H1 (cell line): Measurements from ENCODE around the gene ABHD6. TPM values are rescaled to one million over a fixed set of nuclear protein-coding genes. Genes with fewer than 3 reads are reported as not detected.

Source experiments
- CTCF ChIA-PET: fragments of 300-600 bp; sonication (Branson Sonifier 250); formaldehyde crosslinking; loops from one replicate; lab custom pipeline; 2021; ENCODE audit not compliant: partially characterized antibody; lab: Charles Lee
- POLR2A ChIA-PET: fragments of 300-600 bp; sonication (Branson Sonifier 250); formaldehyde crosslinking; loops from one replicate; lab custom pipeline; 2021; ENCODE audit warnings: inconsistent platforms; ENCODE audit not compliant: partially characterized antibody; lab: Charles Lee
- DNase-seq, 2 experiments: peaks; one replicate each; pipeline versions ENCODE4 v3.0.0 to v3.0.0-alpha.2; 2010 to 2022; ENCODE audit warnings: low spot score in 2 of 2, low read depth in 1 of 2, mixed read lengths in 1 of 2
- FAIRE-seq: peaks from 2 replicates; lab custom pipeline; 2011; peaks lifted over from hg19 to GRCh38; lab: Jason Lieb, UNC
- H2AFZ ChIP-seq: 2 replicates; pipeline ENCODE4 v1.8.1; 2012; ENCODE audit warnings: low read length, inconsistent platforms
- H2AK5ac ChIP-seq: 2 replicates; pipeline ENCODE4 v1.6.1; 2013; ENCODE audit warnings: low read depth, low read length
- H2BK120ac ChIP-seq: replicated peaks from 2 replicates; pipeline ENCODE3; 2013; ENCODE audit warnings: low read depth, low read length, inconsistent platforms
- H2BK12ac ChIP-seq: 2 replicates; pipeline ENCODE4 v1.6.1; 2013; ENCODE audit warnings: low read depth, low read length
- H2BK15ac ChIP-seq: 2 replicates; pipeline ENCODE4 v1.6.1; 2013; ENCODE audit warnings: low read length
- H2BK20ac ChIP-seq: 2 replicates; pipeline ENCODE4 v1.6.1; 2013; ENCODE audit warnings: low read length
- H2BK5ac ChIP-seq: 2 replicates; pipeline ENCODE4 v1.6.1; 2013; ENCODE audit warnings: low read depth, low read length
- H3K14ac ChIP-seq: 2 replicates; pipeline ENCODE4 v1.6.1; 2013; ENCODE audit warnings: inconsistent platforms; ENCODE audit not compliant: insufficient read length
- H3K18ac ChIP-seq: 2 replicates; pipeline ENCODE4 v1.6.1; 2013; ENCODE audit warnings: low read length; ENCODE audit errors: extremely low read depth
- H3K23ac ChIP-seq: 2 replicates; pipeline ENCODE4 v1.6.1; 2013; ENCODE audit warnings: inconsistent platforms; ENCODE audit not compliant: insufficient read length
- H3K23me2 ChIP-seq: 2 replicates; pipeline ENCODE4 v1.6.1; 2013; ENCODE audit warnings: low read depth, low read length
- H3K27ac ChIP-seq: 2 replicates; pipeline ENCODE4 v1.6.1; 2011; ENCODE audit warnings: low read depth, low read length, inconsistent platforms
- H3K27me3 ChIP-seq, 4 experiments: replicated peaks in 1 of 4; 1 replicate in 1 of 4; 2 replicates in 3 of 4; pipeline versions ENCODE4 v1.6.1 to v1.8.1; 2011 to 2013; ENCODE audit warnings: low read length in 3 of 4, mild to moderate bottlenecking in 3 of 4, inconsistent platforms in 2 of 4, mixed read lengths in 2 of 4, moderate library complexity in 1 of 4; ENCODE audit not compliant: control insufficient read depth in 3 of 4, insufficient read depth in 3 of 4; ENCODE audit errors: extremely low read depth in 1 of 4
- H3K36me3 ChIP-seq, 4 experiments: 2 replicates each; pipeline versions ENCODE4 v1.6.1 to v1.8.1; 2011 to 2013; ENCODE audit warnings: mild to moderate bottlenecking in 4 of 4, low read length in 3 of 4, moderate library complexity in 2 of 4, control low read depth in 1 of 4, inconsistent platforms in 1 of 4; ENCODE audit not compliant: insufficient read depth in 4 of 4, control insufficient read depth in 2 of 4
- H3K4ac ChIP-seq: replicated peaks from 2 replicates; pipeline ENCODE3; 2013; ENCODE audit warnings: low read length, low read depth, mixed read lengths, inconsistent platforms; ENCODE audit not compliant: insufficient read length
- H3K4me1 ChIP-seq, 4 experiments: replicated peaks in 1 of 4; 1 replicate in 1 of 4; 2 replicates in 3 of 4; pipeline versions ENCODE4 v1.6.1 to v1.8.1; 2011 to 2013; ENCODE audit warnings: low read length in 3 of 4, inconsistent platforms in 2 of 4, mixed read lengths in 1 of 4; ENCODE audit not compliant: insufficient read depth in 4 of 4, control insufficient read depth in 3 of 4
- H3K4me2 ChIP-seq, 2 experiments: 2 replicates each; pipeline versions ENCODE4 v1.6.1 to v1.8.1; 2011 to 2013; ENCODE audit warnings: low read depth in 2 of 2, low read length in 2 of 2, control low read depth in 1 of 2, inconsistent platforms in 1 of 2, mild to moderate bottlenecking in 1 of 2; ENCODE audit not compliant: insufficient read depth in 1 of 2
- H3K4me3 ChIP-seq, 4 experiments: fragments of 200-600, 300-600 bp in 1 of 4; sonication (generic), shearing (Covaris generic), sonication (Bioruptor Twin) in 1 of 4; 2 replicates each; pipeline versions ENCODE4 v1.5.1 to v1.8.1; 2011 to 2016; ENCODE audit warnings: low read length in 4 of 4, low read depth in 3 of 4, control low read depth in 2 of 4, inconsistent platforms in 2 of 4, mild to moderate bottlenecking in 2 of 4, mixed read lengths in 1 of 4, moderate library complexity in 1 of 4; ENCODE audit not compliant: insufficient read depth in 2 of 4; ENCODE audit errors: extremely low read depth in 1 of 4
- H3K56ac ChIP-seq: replicated peaks from 2 replicates; pipeline ENCODE3; 2013; ENCODE audit warnings: low read depth, mild to moderate bottlenecking, mixed read lengths, low read length, inconsistent platforms; ENCODE audit not compliant: insufficient read length
- H3K79me1 ChIP-seq: 2 replicates; pipeline ENCODE4 v1.6.1; 2013; ENCODE audit warnings: low read depth, low read length, control low read depth
- H3K79me2 ChIP-seq, 2 experiments: 2 replicates each; pipeline versions ENCODE4 v1.6.1 to v1.8.1; 2012 to 2013; ENCODE audit warnings: low read length in 2 of 2, mild to moderate bottlenecking in 2 of 2, inconsistent platforms in 1 of 2; ENCODE audit not compliant: insufficient read depth in 2 of 2, control insufficient read depth in 1 of 2
- H3K9ac ChIP-seq, 4 experiments: replicated peaks in 1 of 4; 1 replicate in 1 of 4; 2 replicates in 3 of 4; pipeline versions ENCODE4 v1.6.1 to v1.8.1; 2011 to 2013; ENCODE audit warnings: low read depth in 3 of 4, low read length in 3 of 4, control low read depth in 2 of 4, mild to moderate bottlenecking in 2 of 4, moderate library complexity in 2 of 4, inconsistent platforms in 1 of 4; ENCODE audit errors: extremely low read depth in 1 of 4
- H3K9me3 ChIP-seq, 2 experiments: 2 replicates each; pipeline versions ENCODE4 v1.6.1 to v1.8.1; 2012 to 2013; ENCODE audit warnings: mild to moderate bottlenecking in 2 of 2, moderate library complexity in 2 of 2, control low read depth in 1 of 2, inconsistent platforms in 1 of 2, low read depth in 1 of 2, low read length in 1 of 2, mixed read lengths in 1 of 2; ENCODE audit not compliant: insufficient read depth in 2 of 2
- H4K20me1 ChIP-seq, 2 experiments: replicated peaks in 1 of 2; 2 replicates each; pipeline versions ENCODE3 to v1.8.1; 2011 to 2013; ENCODE audit warnings: inconsistent platforms in 2 of 2, low read length in 2 of 2, mild to moderate bottlenecking in 1 of 2; ENCODE audit not compliant: insufficient read depth in 2 of 2, control insufficient read depth in 1 of 2
- H4K5ac ChIP-seq: 2 replicates; pipeline ENCODE4 v1.6.1; 2013; ENCODE audit warnings: low read length, low read depth, mixed read lengths, inconsistent platforms; ENCODE audit not compliant: insufficient read length
- H4K8ac ChIP-seq: 2 replicates; pipeline ENCODE4 v1.8.0; 2013; ENCODE audit warnings: mild to moderate bottlenecking, moderate library complexity, low read length, inconsistent platforms; ENCODE audit not compliant: insufficient read depth; ENCODE audit errors: extremely low read depth
- H4K91ac ChIP-seq: replicated peaks from 2 replicates; pipeline ENCODE3; 2013; ENCODE audit warnings: low read length, mixed read lengths, inconsistent platforms; ENCODE audit not compliant: insufficient read length
- ASH2L ChIP-seq: fragments of 200-600, 300-600 bp; sonication (generic); IDR thresholded peaks from one replicate; pipeline ENCODE4 v1.7.1; 2017; ENCODE audit warnings: low read length
- CEBPB ChIP-seq: IDR thresholded peaks from 2 replicates; pipeline ENCODE4 v1.6.1; 2012; ENCODE audit warnings: low read depth, low read length
- E2F6 ChIP-seq: IDR thresholded peaks from 2 replicates; pipeline ENCODE4 v1.6.1; 2012; ENCODE audit warnings: inconsistent platforms
- TAF7 ChIP-seq: optimal IDR thresholded peaks from 2 replicates; pipeline ENCODE3; 2011; ENCODE audit warnings: low read depth, mild to moderate bottlenecking, inconsistent platforms, low read length, moderate library complexity, borderline replicate concordance
- WGBS, 2 experiments: shearing (Covaris generic) in 1 of 2; methylation state at CpG; one replicate each; pipeline versions ENCODE4 v1.1.6 to v1.1.7; 2013 to 2015; ENCODE audit warnings: low lambda C conversion rate in 2 of 2, mixed read lengths in 2 of 2, inconsistent platforms in 1 of 2, low coverage in 1 of 2, missing lambda C conversion rate in 1 of 2; ENCODE audit not compliant: insufficient replicate concordance in 2 of 2, insufficient coverage in 1 of 2, insufficient read length in 1 of 2; ENCODE audit errors: extremely low coverage in 1 of 2, missing lambda C conversion rate in 1 of 2; 5-methylcytosine and 5-hydroxymethylcytosine counted together
- polyA plus RNA-seq, 7 experiments: library from polyadenylated mRNA; depleted of rRNA in 3 of 7; stranded (reverse) in 5 of 7; unstranded in 2 of 7; fragments of >200 nt in 5 of 7; fragments of 200-250 nt in 2 of 7; gene quantifications; 1 replicate in 5 of 7; 2 replicates in 1 of 7; 4 replicates in 1 of 7; pipeline versions ENCODE4 v1.2.1 to v1.2.3, GENCODE V29; 2011 to 2013; ENCODE audit warnings: missing spikeins in 2 of 7, mixed read lengths in 2 of 7
- total RNA-seq: library from RNA; stranded (reverse); fragmentation: NEBNext Ultra II Directional; extraction: Animal tissue kit (Norgen Biotek cat#: 25700); gene quantifications from 2 replicates; pipeline ENCODE4 v1.2.1, GENCODE V29; 2021

ABHD6 gene
- total and polyA plus RNA-seq, 2 of the 8 experiments (the other 6 are each of a cell fraction or from before 2014, with no cell fraction given): 5.9 to 6.6 TPM

- FAIRE-seq (no peak), DNase-seq (no peak)
- Histone ChIP-seq H3K4me3 (no peak overlapping the region), H3K23me2 (no peaks in the 10 kb centered on the region), H3K4me2 (no peak overlapping the region), H3K4ac (no peak overlapping the region), H3K56ac (no peak overlapping the region), H3K23ac (no peak overlapping the region), H3K4me1 (peaks cover 0 to 4% (median 1%) of the 10 kb centered on the region in 4 experiments; a peak in 2 of 7 replicates), H2BK20ac (no peak overlapping the region), H3K9ac (no peak overlapping the region), H4K91ac (no peak overlapping the region), H3K27me3 (no peaks in the 10 kb centered on the region), H2AK5ac (no peak overlapping the region), H3K79me1 (no peaks in the 10 kb centered on the region), H2BK15ac (0 out of 2 replicates have a peak overlapping the region, but pooled peaks have one; percentile 40), H3K27ac (no peak overlapping the region), H3K79me2 (no peaks in the 10 kb centered on the region), H4K20me1 (no peaks in the 10 kb centered on the region), H2BK12ac (no peak overlapping the region), H2AFZ (no peak overlapping the region), H4K8ac (no peak overlapping the region)
- 91% methylated on average over 4 of the region's 4 CpGs; no CpG with 5 or more reads in 1 of the 2 experiments for WGBS, 2 experiments
- CTCF ChIA-PET: interaction anchor here (0.6 to 9.7 kb wide), 15 partner anchors 12 to 341 kb away, joined by 3 to 177 read pairs (median 4); partner anchors contain the start of genes HTD2 and RPP14
- POLR2A ChIA-PET: interaction anchor here (2.1 kb wide), 1 partner anchor 110 kb away, joined by 5 read pairs; no protein-coding TSS in a partner anchor
- TF ChIP-seq TAF7: no peak
- no peak for TF ChIP-seq ASH2L
- TF ChIP-seq E2F6: no peak
- no peak for TF ChIP-seq CEBPB
- TF ChIP-seq, all 59 proteins: peak for 0
- Histone ChIP-seq H2BK5ac (no peak overlapping the region), H4K5ac (no peak overlapping the region), H2BK120ac (no peak overlapping the region), H3K36me3 (no peaks in the 10 kb centered on the region), H3K14ac (no peak overlapping the region), H3K9me3 (no peaks in the 10 kb centered on the region), H3K18ac (no peak overlapping the region)
Measured at GRCh38 chr3:58190291-58190690, 47.3 kb upstream of the ABHD6 start.
